ENCODE measurements around the gene ZNF536. TPM values are rescaled to one million over a fixed set of nuclear protein-coding genes. Genes with fewer than 3 reads are reported as not detected.

ZNF536 gene
- total RNA-seq, 4 donors from 2014 or later = 4.3 to 7.6 (median 5.5) TPM

DNA sequence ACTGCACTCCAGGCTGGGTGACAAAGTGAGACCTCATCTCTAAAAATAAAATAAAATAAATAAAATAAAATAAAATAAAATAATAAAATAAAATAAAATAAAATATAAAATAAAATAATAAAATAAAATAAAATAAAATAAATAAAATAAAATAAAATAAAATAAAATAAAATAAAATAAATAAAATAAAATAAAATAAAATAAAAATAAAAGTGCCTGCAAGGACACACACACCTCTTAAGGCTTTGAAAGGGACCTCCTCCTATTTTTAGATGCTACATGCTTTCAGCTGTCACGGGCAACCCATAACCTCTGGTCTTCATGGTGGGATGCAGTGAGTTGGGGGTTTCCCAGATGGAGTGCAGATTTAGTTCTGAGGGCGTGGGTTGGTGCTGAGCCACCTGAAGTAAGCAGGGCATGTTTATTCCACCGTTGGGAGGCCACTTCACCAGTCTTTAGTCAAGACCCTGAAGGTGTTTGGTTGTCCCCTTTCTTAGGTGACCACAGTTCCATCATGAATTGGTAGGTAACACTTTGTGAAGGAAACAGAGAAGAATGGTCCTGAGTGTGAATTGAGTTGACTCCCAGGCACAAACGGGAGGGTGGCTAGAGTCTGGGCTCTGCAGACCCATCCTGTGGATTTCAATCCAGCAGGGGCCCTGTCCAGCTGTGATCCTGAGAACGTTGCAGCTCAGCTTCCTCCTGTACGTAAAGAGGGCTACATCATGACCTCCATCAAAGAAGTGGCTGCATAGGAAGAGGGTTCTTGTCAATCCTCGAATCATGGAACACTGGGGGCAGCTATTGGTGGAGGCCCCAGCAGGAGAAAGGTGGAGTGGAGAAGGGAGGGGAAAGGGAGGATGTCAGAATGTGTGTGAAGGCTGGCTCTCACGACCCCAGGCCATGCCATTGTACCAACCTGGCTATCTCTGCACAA is 234.2 kb downstream of the ZNF536 start:
- H3K36me3 ChIP-seq = no peaks in the 10 kb centered on the region
- WGBS, 2 donors (ENCODE audit: low coverage in 1 of 2) = 61 to 78% methylated on average over 3 to 5 of the region's 8 CpGs
- no peaks in the 10 kb centered on the region for H3K9me3 ChIP-seq
- H3K27ac ChIP-seq = no peak overlapping the region
- no peaks in the 10 kb centered on the region for H3K4me1 ChIP-seq
- TF ChIP-seq EP300 (IDR thresholded peaks at IDR 0.05) (no peak), POLR2A (IDR thresholded peaks at IDR 0.05) (no peak), POLR2AphosphoS5 (IDR thresholded peaks at IDR 0.05) (no peak)
- TF ChIP-seq, protein P1, sequence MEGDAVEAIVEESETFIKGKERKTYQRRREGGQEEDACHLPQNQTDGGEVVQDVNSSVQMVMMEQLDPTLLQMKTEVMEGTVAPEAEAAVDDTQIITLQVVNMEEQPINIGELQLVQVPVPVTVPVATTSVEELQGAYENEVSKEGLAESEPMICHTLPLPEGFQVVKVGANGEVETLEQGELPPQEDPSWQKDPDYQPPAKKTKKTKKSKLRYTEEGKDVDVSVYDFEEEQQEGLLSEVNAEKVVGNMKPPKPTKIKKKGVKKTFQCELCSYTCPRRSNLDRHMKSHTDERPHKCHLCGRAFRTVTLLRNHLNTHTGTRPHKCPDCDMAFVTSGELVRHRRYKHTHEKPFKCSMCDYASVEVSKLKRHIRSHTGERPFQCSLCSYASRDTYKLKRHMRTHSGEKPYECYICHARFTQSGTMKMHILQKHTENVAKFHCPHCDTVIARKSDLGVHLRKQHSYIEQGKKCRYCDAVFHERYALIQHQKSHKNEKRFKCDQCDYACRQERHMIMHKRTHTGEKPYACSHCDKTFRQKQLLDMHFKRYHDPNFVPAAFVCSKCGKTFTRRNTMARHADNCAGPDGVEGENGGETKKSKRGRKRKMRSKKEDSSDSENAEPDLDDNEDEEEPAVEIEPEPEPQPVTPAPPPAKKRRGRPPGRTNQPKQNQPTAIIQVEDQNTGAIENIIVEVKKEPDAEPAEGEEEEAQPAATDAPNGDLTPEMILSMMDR (IDR thresholded peaks at IDR 0.05) = no peak
- no peak overlapping the region for H3K4me3 ChIP-seq
- ATAC-seq = no peak
- peaks cover 12% of the 10 kb centered on the region for H3K27me3 ChIP-seq
